NCI-H510A treated with DMSO at 0.1 percent for 48 hours (cell line): ENCODE results near the gene PSMA5.

Source experiments
- DNase-seq: peaks from one replicate; lab custom pipeline; 2025; lab: John Stamatoyannopoulos, UW

PSMA5 gene

DNA sequence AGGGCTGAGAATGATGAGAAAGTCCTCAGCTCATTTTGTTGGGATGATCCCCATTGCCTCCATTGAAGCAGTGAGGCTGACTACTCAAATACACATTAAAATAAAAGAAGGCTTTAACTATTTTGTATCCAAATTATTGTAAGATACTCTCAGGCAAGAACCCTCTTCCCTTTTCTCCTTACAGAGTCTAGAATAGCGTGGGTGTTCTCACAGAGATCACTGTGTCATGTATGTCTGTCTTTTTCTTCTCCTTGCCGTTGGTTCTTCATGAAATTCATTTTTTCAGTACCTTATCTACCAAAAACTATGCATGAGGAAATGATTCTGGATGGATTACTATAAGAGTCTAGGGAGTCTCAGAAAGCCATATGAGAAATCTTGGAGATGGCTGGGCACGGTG, 58.6 kb downstream of the PSMA5 start:
- DNase-seq = no peak

- DNase-seq = no peak
These were observed 60.5 kb downstream of the PSMA5 start for GRCh38 chr1:109365642-109366204.

- no peak for DNase-seq
These were observed 64.6 kb downstream of the PSMA5 start for GRCh38 chr1:109361649-109362048.

- DNase-seq = no peak
These were observed 65.2 kb downstream of the PSMA5 start for GRCh38 chr1:109361069-109361468.

- peak; percentile 26 for DNase-seq
These were observed 68.6 kb downstream of the PSMA5 start for GRCh38 chr1:109357616-109358015.

DNA sequence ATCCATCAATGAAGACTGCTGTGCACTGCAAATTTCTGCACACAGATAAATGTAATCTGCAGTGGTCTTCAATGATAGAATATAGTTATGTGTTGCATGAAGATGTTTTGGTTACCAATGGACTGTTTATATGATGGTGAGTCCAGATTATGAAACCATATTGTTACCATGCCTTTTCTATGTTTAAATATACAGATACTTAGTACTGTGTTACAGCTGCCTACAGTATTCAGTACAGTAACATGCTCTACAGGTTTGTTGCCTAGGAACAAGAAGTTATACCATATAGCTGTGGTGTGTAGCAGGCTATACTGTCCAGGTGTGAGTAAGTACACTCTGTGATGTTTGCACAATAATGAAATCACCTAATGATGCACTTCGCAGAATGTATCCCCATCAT, 69.3 kb downstream of the PSMA5 start:
- no peak for DNase-seq

DNA sequence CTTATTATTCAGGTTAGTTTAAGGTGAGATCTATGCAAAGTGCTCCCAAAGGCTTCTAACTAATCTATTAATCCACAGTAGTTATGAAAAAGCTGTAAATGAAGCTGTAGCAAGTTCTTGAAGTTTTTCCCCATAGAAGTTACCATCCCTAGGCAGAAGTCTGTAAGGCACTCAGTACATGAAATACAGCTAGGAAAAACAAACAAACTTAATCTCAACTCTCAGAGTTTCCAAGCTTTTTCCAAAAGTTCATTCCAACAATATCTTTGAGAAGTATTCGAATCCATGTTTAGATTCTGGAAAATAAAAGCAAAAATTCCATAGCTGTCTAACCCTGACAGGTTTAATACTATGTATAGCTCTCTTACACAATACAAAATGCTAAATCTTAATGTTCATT, 69.7 kb downstream of the PSMA5 start:
- DNase-seq = no peak

DNA sequence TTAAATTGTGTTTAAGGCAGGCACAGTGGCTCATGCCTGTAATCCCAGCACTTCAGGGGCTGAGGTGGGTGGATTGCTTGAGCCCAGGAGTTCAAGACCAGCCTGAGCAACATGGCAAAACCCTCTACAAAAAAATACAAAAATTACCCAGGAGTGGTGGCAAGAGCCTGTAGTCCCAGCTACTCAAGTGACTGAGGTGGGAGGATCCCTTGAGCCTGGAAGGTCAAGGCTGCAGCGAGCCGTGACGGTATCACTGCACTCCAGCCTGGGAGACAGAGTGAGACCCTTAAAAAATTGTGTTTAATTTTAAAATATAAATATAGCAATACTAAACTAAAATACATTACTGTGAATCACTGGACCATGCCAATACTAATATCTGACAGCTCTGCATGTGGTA, 71.3 kb downstream of the PSMA5 start:
- no peak for DNase-seq

- no peak for DNase-seq
These were observed 74.8 kb downstream of the PSMA5 start for GRCh38 chr1:109351457-109351856.

DNA sequence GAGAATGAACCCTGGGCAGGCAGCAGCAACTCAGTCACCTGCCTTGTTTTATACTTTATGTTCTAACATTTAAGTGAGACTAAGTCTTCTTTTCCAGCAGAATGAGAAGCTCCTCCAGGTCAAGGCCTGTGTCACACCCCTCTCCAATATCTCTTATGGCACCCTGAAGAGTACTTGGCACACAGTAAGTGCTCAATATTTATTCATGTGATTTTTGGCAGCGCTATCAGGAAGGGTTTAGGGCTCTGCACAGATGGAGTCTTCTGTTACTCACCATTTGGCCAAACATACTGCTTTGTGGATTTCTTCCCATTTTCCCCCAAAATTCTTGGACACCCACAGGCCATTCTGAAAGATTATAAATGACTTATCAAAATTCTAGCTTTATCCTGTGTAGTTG, 75.6 kb downstream of the PSMA5 start:
- no peak for DNase-seq

DNA sequence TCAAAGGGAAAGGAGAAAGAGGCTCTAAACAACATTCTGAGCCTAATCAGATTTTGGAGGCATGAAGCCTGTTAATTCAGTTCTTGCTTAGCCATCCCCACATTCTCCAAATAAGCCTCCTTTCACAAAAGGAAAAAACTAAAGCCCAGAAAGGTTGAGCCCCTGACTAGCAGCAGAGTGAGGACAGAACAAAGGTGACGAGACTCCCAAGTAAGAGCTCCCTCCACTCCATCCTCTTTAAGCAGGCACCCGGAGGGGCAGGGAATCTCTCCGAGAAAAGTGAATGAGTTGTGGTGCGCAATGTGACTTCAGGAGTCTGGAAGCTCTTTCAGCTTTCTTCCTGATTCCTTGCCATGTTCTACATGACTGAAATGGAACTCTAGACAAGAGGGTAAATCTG, 76.1 kb downstream of the PSMA5 start:
- no peak for DNase-seq
